Fibroblast of the aortic adventitia (primary cell): ENCODE results near the gene GPC6. TPM values are rescaled to one million over a fixed set of nuclear protein-coding genes. Genes with fewer than 3 reads are reported as not detected.
A peak's percentile ranks its signal among the peaks of the same experiment; 100 is the strongest.

ENCODE experiments used
- DNase-seq: peaks from one replicate; pipeline ENCODE4 v3.0.0-alpha.2; 2010; ENCODE audit warnings: low read depth
- H3K4me3 ChIP-seq: 2 replicates; pipeline ENCODE4 v1.5.1; 2011; ENCODE audit warnings: low read depth, mild to moderate bottlenecking, control low read depth, low read length, moderate library complexity
- total RNA-seq: library from RNA; depleted of rRNA; stranded (reverse); fragments of >200 nt; gene quantifications from 2 replicates; pipeline ENCODE4 v1.2.3, GENCODE V29; 2012; ENCODE audit warnings: low replicate concordance
- TF ChIP-seq, protein P1 (sequence below): IDR thresholded peaks from 2 replicates; pipeline ENCODE4 v1.5.1; 2011; ENCODE audit warnings: mild to moderate bottlenecking, low read length, control low read depth, inconsistent platforms; ENCODE audit not compliant: insufficient read depth

GPC6 gene
- total RNA-seq, 1 donor = 92.6 TPM

DNA sequence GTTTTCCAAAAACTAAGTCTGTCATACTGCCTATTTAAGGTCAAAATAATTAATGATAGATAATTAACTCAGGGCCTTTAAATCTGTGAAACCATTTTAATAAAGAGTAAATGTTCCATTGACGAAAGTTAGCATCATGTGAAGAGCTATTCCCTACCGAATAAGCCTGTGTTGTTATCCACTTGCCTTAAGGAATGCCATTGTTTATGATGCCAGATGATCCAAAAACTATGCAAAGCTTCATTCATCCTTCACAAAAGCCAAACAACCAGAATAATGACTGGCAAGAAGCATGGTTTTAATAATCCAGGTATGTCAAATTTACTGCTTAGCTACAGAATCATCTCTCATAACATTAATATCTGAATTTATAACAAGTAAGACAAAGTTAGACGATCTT lies 6.5 kb upstream of the GPC6 start:
- TF ChIP-seq, protein P1, sequence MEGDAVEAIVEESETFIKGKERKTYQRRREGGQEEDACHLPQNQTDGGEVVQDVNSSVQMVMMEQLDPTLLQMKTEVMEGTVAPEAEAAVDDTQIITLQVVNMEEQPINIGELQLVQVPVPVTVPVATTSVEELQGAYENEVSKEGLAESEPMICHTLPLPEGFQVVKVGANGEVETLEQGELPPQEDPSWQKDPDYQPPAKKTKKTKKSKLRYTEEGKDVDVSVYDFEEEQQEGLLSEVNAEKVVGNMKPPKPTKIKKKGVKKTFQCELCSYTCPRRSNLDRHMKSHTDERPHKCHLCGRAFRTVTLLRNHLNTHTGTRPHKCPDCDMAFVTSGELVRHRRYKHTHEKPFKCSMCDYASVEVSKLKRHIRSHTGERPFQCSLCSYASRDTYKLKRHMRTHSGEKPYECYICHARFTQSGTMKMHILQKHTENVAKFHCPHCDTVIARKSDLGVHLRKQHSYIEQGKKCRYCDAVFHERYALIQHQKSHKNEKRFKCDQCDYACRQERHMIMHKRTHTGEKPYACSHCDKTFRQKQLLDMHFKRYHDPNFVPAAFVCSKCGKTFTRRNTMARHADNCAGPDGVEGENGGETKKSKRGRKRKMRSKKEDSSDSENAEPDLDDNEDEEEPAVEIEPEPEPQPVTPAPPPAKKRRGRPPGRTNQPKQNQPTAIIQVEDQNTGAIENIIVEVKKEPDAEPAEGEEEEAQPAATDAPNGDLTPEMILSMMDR = no peak
- DNase-seq = no peak

DNA sequence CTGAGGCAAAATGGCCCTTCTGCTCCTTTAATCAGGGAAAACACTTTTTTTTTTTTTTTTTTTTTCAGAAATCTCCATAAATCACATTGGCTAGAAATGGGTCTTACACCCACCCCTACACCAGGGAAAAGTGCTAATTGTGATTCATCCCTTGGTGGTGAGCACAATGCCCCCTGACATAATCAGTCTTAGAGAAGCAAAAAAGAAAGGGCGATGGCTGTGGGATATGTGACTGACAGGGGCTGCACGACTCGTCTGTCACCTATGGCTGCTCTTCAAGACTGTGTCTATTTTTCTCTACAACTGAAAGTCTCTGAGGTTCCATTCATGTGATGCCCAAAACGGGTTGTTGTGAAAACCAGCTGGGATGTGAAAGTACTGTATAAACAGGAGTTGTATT lies 3.6 kb upstream of the GPC6 start:
- no peak overlapping the region for H3K4me3 ChIP-seq
- TF ChIP-seq, protein P1 = no peak
- DNase-seq = no peak

More for the DNA sequence above, 6.5 kb upstream of the GPC6 start:
- no peak overlapping the region for H3K4me3 ChIP-seq

DNA sequence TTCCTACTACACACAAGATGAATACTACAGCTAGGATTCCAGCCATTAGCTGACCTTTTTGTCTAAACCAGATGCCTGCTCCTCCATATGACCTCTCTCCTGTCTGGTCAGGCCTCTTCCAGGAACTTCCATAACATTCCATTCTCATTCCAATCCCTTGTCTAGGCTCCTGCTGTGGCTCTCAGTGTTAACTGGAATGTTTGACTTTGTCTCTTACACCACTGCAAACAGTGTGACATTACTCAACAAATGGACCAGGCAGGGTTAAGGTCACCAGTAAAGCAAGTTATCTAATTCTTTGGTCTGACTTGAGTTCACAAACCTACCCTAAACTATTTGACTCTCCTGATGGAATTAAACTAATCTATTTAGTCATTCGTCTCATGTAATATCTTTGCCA lies 2.1 kb upstream of the GPC6 start:
- TF ChIP-seq, protein P1 = no peak
- peak; percentile 67 for DNase-seq
- no peak overlapping the region for H3K4me3 ChIP-seq

DNA sequence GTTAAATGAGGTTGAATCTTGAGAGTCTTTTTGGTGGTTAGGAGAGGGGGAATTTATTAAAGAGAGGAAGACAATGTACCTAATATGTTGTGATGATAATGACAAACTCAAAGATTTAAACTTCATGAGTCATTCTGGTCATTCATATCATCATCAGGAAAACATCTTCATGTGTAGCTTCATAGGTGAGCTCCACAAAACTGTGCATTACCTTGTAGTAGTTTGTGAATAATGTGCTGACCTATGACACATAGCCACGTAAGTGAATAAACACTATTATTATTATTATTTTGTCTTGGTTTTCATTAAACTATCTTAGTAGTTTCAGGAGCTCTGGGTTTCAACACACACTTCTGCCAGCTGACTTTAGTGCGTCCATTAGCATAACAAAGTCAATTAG lies 997 bp upstream of the GPC6 start:
- peak overlapping the region; percentile 87 for H3K4me3 ChIP-seq
- TF ChIP-seq, protein P1 = no peak
- DNase-seq = no peak

DNA sequence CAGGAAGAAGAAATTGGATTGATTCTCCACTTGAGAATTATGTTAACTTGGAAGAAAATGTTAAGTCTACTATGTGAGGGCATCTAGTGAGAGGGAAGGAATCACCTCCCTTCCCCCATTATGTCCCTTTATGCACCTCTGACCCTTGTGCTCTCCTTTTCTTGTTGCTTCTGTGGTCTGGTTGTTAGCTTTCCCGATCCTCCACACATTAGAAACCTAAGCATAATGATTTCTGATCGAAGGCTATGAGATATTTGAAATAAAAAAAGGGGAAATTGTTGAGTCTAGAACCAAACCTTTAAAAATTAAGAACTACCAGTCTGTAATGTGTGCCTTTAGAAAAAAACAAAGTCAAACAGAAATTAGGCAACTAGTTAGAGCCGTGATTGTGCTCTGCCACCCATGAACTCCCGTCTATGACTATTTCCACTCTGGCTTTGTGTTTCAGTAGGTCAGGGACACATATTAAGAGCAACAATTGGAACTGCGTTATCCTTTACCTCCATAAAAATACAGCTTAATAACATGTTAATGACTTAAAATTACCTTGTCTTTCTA lies 463 bp upstream of the GPC6 start:
- no peak for DNase-seq
- TF ChIP-seq, protein P1 = no peak

DNA sequence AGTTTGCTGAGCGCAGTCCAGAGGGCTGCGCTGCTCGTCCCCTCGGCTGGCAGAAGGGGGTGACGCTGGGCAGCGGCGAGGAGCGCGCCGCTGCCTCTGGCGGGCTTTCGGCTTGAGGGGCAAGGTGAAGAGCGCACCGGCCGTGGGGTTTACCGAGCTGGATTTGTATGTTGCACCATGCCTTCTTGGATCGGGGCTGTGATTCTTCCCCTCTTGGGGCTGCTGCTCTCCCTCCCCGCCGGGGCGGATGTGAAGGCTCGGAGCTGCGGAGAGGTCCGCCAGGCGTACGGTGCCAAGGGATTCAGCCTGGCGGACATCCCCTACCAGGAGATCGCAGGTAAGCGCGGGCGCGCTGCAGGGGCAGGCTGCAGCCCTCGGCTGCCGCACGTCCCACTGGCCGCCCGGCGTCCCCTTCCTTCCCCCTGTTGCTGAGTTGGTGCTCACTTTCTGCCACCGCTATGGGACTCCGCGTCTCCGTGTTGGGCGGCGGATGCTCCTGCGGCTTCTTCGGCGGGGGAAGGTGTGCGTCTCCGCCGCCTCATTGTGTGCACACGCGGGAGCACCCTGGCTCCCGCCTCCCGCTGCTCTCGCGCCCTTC lies 772 bp downstream of the GPC6 start:
- TF ChIP-seq, protein P1 = peak; percentile 22

More for the DNA sequence above, 463 bp upstream of the GPC6 start:
- H3K4me3 ChIP-seq = peak overlapping the region; percentile 87

More for the DNA sequence above, 772 bp downstream of the GPC6 start:
- peak; percentile 60 for DNase-seq
- H3K4me3 ChIP-seq = peak overlapping the region; percentile 87
